GM21360 (cell line): ENCODE data around the gene EEF2K.
"Not testable (repeated sequence)": the region's sequence is repeated elsewhere in the genome, so short reads cannot be mapped to it uniquely, and the experiment has no call there.

Experiments used
- ATAC-seq: cut with Tn5 transposase; IDR thresholded peaks from one replicate; pipeline ENCODE4 v1.9.1; 2021; ENCODE audit warnings: mild to moderate bottlenecking, moderate library complexity; ENCODE audit not compliant: unreplicated experiment

EEF2K gene

GRCh38 chr16:22207715-22208360 lies 1.8 kb downstream of the EEF2K start:
- ATAC-seq, result no peak

- no peak for ATAC-seq
These were observed 4.2 kb downstream of the EEF2K start for GRCh38 chr16:22210285-22210684.

GRCh38 chr16:22210854-22211253 lies 4.8 kb downstream of the EEF2K start:
- ATAC-seq, result no peak

- no peak for ATAC-seq
These were observed 7.2 kb downstream of the EEF2K start for GRCh38 chr16:22213236-22213635.

GRCh38 chr16:22213801-22214200 lies 7.7 kb downstream of the EEF2K start:
- ATAC-seq, result no peak

- no peak for ATAC-seq
These were observed 8.3 kb downstream of the EEF2K start for GRCh38 chr16:22214402-22214801.

- no peak for ATAC-seq
These were observed 8.8 kb downstream of the EEF2K start for GRCh38 chr16:22214889-22215288.

- ATAC-seq, result no peak
These were observed 10.2 kb downstream of the EEF2K start for GRCh38 chr16:22216191-22216831.

- ATAC-seq, result not testable (repeated sequence)
These were observed 10.8 kb downstream of the EEF2K start for GRCh38 chr16:22216832-22217225.

GRCh38 chr16:22217890-22218730 lies 12.0 kb downstream of the EEF2K start:
- peak; percentile 73 for ATAC-seq

GRCh38 chr16:22219389-22220068 lies 13.5 kb downstream of the EEF2K start:
- no peak for ATAC-seq

- no peak for ATAC-seq
These were observed 14.0 kb downstream of the EEF2K start for GRCh38 chr16:22220069-22220440.

- no peak for ATAC-seq
These were observed 14.6 kb downstream of the EEF2K start for GRCh38 chr16:22220714-22221113.

GRCh38 chr16:22222006-22222405 lies 15.9 kb downstream of the EEF2K start:
- ATAC-seq, result no peak

- no peak for ATAC-seq
These were observed 16.9 kb downstream of the EEF2K start for GRCh38 chr16:22222998-22223397.

- no peak for ATAC-seq
These were observed 19.0 kb downstream of the EEF2K start for GRCh38 chr16:22225060-22225459.

- ATAC-seq, result no peak
These were observed 23.8 kb downstream of the EEF2K start for GRCh38 chr16:22229889-22230288.

- ATAC-seq, result no peak
These were observed 26.4 kb downstream of the EEF2K start for GRCh38 chr16:22232277-22233036.

GRCh38 chr16:22233037-22233372 lies 26.9 kb downstream of the EEF2K start:
- no peak for ATAC-seq

GRCh38 chr16:22235839-22236745 lies 30.0 kb downstream of the EEF2K start:
- ATAC-seq, result no peak
